ENCODE data around the gene CCDC160. TPM values are rescaled to one million over a fixed set of nuclear protein-coding genes. Genes with fewer than 3 reads are reported as not detected.
"Not testable (repeated sequence)": the region's sequence is repeated elsewhere in the genome, so short reads cannot be mapped to it uniquely, and the experiment has no call there.

CCDC160 gene
- 0.41 TPM in 1 of 2 replicates, not detected in the other for total RNA-seq

DNA sequence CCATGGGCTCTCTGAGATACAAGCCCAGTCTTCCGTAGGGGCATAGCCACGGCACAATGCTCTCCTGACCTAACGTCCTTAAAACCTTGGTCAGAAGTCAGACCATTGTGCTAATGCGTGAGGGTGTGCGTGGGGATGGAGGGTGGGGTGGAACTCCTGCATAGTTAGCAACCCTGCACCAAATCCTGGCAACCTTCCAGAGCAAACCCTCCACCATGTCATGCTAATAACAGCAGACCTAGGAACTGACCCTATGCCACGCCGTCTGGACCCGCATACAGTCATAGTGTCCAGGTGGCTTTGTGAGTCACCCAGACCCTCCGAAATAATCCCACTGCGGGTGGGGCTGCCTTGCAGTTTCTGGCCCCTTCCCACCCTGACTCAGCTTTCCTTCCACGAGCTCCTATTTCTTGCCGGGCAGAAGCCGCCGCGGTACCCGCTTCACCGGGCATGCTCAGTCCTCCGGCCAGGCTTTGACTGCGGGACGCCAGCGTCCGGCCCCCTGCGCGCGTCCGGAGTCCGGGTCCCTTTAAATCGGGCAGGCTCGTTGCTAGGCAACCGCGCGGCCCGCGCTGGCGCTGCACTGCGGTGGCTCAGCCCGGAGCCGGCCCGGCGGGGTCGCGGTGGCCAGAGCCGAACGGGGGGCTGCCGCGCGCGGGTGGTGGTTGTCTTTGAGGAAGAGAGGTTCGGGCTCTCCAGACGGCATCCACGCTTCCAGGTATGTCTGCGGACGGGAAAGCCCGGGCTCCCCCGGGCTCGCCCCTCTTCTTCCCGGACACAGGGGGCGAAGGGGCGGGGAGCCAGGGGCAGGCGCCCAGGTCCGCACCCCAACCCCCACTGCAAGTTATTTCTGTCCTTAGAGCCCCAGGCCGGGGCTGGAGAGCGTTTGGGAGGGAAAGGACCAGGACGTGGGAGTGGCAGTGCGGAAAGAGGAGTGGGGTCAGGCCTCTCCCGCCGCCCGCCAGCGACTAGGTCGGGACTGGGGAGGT, at the start of gene CCDC160:
TSS of gene CCDC160 (plus strand) at position 557 of the 989 bp plus-strand sequence. CDS start 7,619 bp downstream, outside the sequence.
- no peak for DNase-seq (ENCODE audit: extremely low read depth, low read depth, low spot score)

DNA sequence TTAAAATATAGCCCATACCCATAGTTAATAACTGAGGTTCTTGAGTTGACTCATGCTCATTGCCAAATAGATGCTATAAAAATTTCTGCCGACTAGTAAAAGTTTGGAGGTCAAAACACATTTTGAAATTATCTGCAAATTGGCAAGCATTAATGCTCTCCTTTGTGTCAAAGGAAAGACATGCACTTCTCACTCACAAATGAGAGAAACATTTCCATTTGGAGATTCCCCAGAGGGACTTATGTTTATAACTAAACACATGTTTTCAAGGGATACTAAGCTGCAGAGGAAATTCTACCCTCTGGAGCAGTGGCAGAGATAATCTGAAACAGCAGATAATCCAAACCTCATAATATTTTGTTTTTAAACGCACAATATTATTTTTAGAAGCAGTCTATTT, 45.7 kb upstream of the CCDC160 start:
- DNase-seq (ENCODE audit: extremely low read depth, low read depth, low spot score), result no peak

GRCh38 chrX:134194915-134195314, 42.1 kb upstream of the CCDC160 start:
- no peak for DNase-seq (ENCODE audit: extremely low read depth, low read depth, low spot score)

GRCh38 chrX:134202561-134202960, 34.4 kb upstream of the CCDC160 start:
- DNase-seq (ENCODE audit: extremely low read depth, low read depth, low spot score), result no peak

GRCh38 chrX:134206221-134206620, 30.8 kb upstream of the CCDC160 start:
- no peak for DNase-seq (ENCODE audit: extremely low read depth, low read depth, low spot score)

GRCh38 chrX:134210465-134210864, 26.5 kb upstream of the CCDC160 start:
- DNase-seq (ENCODE audit: extremely low read depth, low read depth, low spot score), result no peak

- no peak for DNase-seq (ENCODE audit: extremely low read depth, low read depth, low spot score)
These were observed 1.7 kb upstream of the CCDC160 start for GRCh38 chrX:134235236-134235635.

DNA sequence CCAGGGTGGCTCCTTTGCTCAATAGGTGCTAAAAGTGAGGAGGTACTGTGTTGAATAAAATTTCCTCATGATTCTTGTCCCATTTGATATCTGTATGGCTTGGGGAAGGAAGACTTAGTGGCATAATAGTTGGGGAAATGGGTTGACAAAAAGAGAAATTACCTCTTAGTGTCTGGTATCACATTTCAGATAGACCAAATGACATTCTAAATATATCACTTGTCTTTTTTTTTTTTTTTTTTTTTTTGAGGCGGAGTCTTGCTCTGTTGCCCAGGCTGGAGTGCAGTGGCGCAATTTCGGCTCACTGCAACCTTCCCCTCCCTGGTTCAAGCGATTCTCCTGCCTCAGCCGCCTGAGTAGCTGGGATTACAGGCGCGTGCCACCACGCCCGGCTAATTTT, 1.2 kb downstream of the CCDC160 start:
- not testable (repeated sequence) for DNase-seq (ENCODE audit: extremely low read depth, low read depth, low spot score)

GRCh38 chrX:134239016-134239415, 2.0 kb downstream of the CCDC160 start:
- DNase-seq (ENCODE audit: extremely low read depth, low read depth, low spot score), result no peak

DNA sequence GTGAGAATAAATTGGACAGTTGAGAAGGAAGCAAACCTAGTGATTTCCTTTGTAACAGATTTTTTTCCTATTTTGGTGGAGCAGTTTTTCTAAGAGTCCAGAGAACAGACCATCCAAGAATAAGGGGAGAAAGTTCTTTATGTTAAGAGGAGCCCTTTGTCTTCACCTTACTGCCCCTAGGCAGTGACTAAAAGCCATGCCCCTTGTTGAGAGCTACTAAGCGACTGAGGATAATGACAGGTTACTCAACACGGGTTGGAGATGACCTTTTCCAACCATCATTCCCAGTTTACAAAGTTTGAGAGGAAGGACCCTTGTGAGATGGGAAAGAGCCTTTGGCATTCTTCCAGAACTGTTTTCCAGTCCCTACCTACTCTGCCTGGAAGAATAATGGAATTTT, 3.2 kb downstream of the CCDC160 start:
- no peak for DNase-seq (ENCODE audit: extremely low read depth, low read depth, low spot score)

DNA sequence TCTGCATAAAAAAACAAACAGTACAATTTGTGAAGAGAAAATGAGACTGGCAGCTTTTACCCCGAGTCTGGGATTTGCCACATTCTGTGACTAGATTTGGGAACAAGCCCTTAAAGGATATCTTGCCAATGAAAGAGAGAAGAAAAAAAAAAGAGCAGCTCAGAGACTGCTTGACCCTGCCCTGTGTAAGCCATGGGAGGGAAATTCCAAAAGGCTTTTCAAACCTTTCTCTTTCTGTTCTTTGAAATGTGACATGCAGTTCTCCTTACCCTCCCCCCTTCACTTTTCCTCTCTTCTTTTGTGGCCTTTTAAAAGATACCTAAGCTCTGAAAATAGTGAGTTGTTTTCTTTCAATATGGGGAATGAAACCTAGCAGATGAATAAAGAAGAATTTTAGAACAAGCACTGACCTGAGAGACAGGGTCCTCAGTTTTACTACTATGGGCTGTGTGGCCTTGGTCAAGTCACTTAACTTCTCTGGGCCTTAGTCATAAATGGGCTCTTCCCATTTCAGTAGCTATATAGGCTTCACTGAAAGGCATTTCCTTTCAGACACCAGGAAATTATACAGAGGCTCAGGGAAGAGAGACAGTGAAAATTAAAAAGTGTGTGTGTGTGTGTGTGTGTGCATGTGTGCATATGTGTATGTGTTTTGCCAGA, 5.1 kb downstream of the CCDC160 start:
- DNase-seq (ENCODE audit: extremely low read depth, low read depth, low spot score), result no peak

DNA sequence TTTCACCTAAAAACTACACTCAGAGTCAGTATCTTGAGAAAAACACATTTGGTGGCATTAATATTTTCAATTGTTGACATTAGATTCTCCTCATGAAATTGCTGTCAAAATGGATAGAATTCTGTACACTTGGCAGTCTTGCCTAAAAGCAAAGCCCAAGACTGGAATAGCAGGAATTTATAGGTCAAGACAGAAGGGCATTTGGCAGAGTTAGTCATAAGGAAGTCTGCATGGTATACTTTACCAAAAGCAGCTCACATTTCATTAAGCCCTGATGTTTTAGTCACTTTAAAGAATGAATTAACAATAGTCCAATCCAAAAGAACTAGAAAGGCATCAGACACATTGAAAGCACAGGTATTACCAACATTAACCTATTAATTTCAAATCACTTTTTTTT, 7.1 kb downstream of the CCDC160 start:
- DNase-seq (ENCODE audit: extremely low read depth, low read depth, low spot score), result no peak

DNA sequence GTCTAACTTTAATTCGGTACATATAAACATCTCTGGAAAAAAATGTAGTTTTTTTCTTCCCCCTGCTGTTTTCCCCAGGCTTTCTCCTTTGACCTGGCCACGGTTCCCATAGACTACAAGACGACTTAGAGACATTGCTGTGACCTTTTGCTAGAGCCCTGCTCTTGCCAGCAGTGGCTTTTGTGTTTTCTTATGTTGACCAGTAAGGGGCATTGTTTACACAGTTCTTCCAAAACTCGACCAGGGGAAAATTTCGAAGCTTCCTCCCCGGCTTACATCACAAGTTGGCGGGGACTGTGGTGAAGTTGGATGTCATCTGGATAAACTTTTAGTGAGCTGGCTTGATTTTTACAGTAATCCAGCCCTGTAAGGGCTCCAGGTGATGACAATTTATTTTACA, 9.3 kb downstream of the CCDC160 start:
- DNase-seq (ENCODE audit: extremely low read depth, low read depth, low spot score), result no peak

GRCh38 chrX:134247492-134247891, 10.5 kb downstream of the CCDC160 start:
- DNase-seq (ENCODE audit: extremely low read depth, low read depth, low spot score), result no peak

- no peak for DNase-seq (ENCODE audit: extremely low read depth, low read depth, low spot score)
These were observed 12.3 kb downstream of the CCDC160 start for GRCh38 chrX:134249241-134249640.

DNA sequence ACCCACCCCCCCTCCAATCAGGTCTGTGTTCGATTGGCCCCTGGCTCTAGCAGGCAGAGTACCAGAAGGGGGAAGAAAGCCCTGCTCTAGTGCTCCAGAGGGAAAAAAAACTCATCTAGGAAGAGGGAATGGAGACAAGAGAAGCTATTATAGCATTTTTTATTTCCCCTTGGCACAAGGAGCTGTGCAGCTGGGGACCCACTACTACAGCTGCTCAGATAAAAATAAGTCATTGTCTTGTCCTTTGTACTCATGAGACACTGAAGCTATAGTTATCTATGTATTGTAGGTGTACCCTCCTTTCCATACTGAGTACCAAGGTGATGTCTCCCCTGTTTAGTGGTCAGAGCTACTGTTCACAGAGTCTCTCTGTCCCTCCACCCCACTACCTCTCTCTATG, 14.3 kb downstream of the CCDC160 start:
- DNase-seq (ENCODE audit: extremely low read depth, low read depth, low spot score), result no peak

- no peak for DNase-seq (ENCODE audit: extremely low read depth, low read depth, low spot score)
These were observed 17.5 kb downstream of the CCDC160 start for GRCh38 chrX:134254511-134254910.

DNA sequence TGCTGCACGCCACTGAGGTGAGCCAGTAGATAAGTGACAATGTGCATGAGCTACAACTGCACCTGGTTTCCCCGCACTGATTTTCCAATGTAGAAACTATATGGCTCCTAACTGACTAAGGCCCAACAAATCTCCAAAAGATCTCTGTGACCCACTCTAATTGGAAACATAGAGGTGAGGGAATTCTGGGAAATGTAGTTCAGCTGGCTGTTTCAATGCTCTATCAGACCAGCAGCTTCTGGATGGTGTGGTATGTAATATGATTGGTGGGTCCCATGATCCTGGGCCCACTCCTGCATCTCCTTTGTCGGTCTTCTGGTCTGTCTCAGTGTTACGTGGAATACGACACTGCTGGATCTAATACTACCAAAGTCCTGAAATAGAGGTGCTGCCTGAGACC, 18.6 kb downstream of the CCDC160 start:
- DNase-seq (ENCODE audit: extremely low read depth, low read depth, low spot score), result no peak

GRCh38 chrX:134256684-134257083, 19.7 kb downstream of the CCDC160 start:
- DNase-seq (ENCODE audit: extremely low read depth, low read depth, low spot score), result no peak

DNA sequence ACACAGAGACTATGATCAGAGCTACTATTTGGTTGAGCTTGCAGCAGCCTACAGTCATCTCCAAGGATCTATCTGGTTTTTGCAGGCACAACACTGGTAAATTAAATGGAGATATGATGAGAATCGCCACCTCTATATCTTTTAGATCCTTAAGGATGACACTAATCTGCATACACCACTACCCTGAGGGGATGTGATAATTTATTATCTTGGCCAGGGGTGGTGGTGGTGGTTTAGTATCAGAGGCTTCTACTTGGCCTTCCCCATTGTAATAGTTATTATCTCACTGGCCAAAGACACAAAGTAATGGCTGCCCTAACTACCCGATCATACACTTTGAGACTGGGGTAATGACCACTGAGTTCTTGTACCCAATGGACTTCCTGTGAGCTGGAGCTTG, 21.2 kb downstream of the CCDC160 start:
- no peak for DNase-seq (ENCODE audit: extremely low read depth, low read depth, low spot score)

- DNase-seq (ENCODE audit: extremely low read depth, low read depth, low spot score), result not testable (repeated sequence)
These were observed 49.0 kb downstream of the CCDC160 start for GRCh38 chrX:134285934-134286333.

- DNase-seq (ENCODE audit: extremely low read depth, low read depth, low spot score), result no peak
These were observed 50.4 kb downstream of the CCDC160 start for GRCh38 chrX:134287346-134287745.

Data from glomerular endothelial cell (primary cell).